ENCODE results near the gene EHD4.

The EHD4 gene

DNA sequence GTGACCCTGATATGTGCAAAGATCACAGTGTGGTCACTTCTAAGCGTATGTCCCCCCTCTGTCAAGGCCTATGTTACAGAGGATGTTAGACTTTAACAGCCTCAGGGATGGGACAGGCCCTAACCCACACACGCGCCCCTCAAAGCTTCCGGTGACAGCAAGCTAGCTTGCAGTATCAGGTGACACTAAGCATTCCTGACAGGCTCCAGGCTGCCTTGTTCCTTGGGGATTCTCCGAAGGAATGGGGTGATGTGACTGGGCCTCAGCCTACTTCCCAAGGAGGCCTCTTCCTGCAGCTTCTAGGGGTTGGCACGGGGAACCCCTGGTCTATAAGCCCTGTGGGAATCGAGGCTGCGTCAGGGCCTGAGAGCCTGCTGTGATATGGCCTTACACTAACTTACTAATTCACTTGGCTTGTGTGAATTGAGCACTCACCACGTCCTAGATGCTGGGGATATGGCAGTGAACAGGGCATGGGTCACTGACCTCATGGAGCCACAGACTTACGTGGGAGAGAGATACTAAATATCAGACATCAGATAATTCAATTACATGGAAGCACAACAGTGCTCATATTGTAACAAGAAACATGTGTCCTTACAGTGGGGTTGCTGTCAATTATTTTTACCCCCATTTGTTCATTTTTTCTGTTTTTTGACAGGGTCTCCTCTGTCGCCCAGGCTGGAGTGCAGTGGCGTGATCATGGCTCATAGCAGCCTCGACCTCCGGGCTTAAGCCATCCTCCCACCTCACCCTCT lies 67.1 kb downstream of the EHD4 start:
- no peaks in the 10 kb centered on the region for H4K20me1 ChIP-seq (ENCODE audit: insufficient read depth, low read length)
- no peak for DNase-seq

DNA sequence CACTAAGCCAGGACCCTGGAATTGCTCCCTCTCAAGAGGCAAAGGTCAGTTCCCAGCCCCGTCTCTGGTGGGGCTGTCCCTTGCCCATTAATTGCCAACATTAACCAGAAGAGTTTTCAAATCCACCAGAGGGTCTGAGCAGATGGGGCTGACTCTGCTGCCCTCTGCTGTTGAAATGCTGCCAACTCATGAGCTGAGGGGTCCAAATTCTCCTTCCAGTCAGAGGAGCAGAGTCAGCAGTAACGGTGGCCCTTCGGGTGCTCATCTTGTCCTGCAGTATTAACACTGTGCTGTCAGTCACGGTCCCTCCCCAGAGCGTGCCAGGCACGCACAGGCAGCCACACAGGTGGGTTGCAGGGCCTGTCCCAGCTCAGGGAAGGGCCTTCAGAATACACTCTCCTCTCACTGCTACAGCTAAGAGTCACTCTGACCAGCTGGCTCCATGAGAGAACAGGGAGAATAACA lies 67.8 kb downstream of the EHD4 start:
- H3K4me1 ChIP-seq (ENCODE audit: insufficient read depth, low read length): peaks cover 7% of the 10 kb centered on the region; the same call in 1 of the 2 replicates

More for the DNA sequence above, 67.1 kb downstream of the EHD4 start:
- Histone ChIP-seq H3K27ac (ENCODE audit: low read length) (no peak overlapping the region), H3K9me3 (ENCODE audit: insufficient read depth, low read length, severe bottlenecking) (peaks cover 14% of the 10 kb centered on the region), H3K4me1 (ENCODE audit: insufficient read depth, low read length) (peaks cover 1% of the 10 kb centered on the region; the same call in 1 of the 2 replicates), H3K4me3 (ENCODE audit: low read depth in 1 of 2, low read length in 2 of 2) (no peak overlapping the region), H3K36me3 (ENCODE audit: insufficient read depth, low read length) (no peaks in the 10 kb centered on the region), H3K27me3 (ENCODE audit: insufficient read depth, low read length, poor library complexity) (no peaks in the 10 kb centered on the region), H3K9ac (ENCODE audit: low read depth, low read length) (no peak overlapping the region), H3K4me2 (ENCODE audit: insufficient read depth, low read length) (no peak overlapping the region), H2AFZ (ENCODE audit: low read depth, low read length) (no peak overlapping the region), H3K79me2 (ENCODE audit: insufficient read depth, low read length) (no peaks in the 10 kb centered on the region)
- 0 out of 3 replicates have a peak, but pooled peaks have one; percentile 8 for ATAC-seq (ENCODE audit: insufficient read depth, low read depth)
- TF ChIP-seq EZH2 (IDR thresholded peaks at IDR 0.05; ENCODE audit: borderline replicate concordance, low read depth, low read length, severe bottlenecking): no peak
- TF ChIP-seq, protein P1, sequence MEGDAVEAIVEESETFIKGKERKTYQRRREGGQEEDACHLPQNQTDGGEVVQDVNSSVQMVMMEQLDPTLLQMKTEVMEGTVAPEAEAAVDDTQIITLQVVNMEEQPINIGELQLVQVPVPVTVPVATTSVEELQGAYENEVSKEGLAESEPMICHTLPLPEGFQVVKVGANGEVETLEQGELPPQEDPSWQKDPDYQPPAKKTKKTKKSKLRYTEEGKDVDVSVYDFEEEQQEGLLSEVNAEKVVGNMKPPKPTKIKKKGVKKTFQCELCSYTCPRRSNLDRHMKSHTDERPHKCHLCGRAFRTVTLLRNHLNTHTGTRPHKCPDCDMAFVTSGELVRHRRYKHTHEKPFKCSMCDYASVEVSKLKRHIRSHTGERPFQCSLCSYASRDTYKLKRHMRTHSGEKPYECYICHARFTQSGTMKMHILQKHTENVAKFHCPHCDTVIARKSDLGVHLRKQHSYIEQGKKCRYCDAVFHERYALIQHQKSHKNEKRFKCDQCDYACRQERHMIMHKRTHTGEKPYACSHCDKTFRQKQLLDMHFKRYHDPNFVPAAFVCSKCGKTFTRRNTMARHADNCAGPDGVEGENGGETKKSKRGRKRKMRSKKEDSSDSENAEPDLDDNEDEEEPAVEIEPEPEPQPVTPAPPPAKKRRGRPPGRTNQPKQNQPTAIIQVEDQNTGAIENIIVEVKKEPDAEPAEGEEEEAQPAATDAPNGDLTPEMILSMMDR (IDR thresholded peaks at IDR 0.05; ENCODE audit: borderline replicate concordance, extremely low read depth, low read length, poor library complexity, severe bottlenecking): no peak

DNA sequence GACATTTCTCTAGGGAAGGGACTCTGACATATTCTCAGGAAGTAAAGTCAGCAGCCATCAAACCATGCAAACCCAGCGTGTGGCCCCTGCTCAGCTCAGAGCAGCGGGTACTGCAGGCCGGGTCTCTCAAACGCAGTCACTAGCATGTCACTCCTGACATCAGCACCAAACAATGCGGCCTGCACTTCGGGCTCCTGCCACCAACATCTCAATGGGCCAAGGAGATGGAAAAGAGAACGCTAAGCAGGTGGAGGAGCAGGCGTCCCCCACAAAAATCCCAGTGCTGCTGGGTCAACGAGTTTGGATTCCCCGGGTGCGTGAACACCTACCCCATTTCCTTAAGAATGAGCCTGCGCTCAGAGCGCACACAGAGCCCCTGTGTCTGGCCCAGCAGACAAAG lies 68.6 kb downstream of the EHD4 start:
- H3K36me3 ChIP-seq (ENCODE audit: insufficient read depth, low read length): no peaks in the 10 kb centered on the region
- no peaks in the 10 kb centered on the region for H4K20me1 ChIP-seq (ENCODE audit: insufficient read depth, low read length)
- ATAC-seq (ENCODE audit: insufficient read depth, low read depth): no peak
- H3K9me3 ChIP-seq (ENCODE audit: insufficient read depth, low read length, severe bottlenecking): peaks cover 14% of the 10 kb centered on the region
- no peak overlapping the region for H3K4me2 ChIP-seq (ENCODE audit: insufficient read depth, low read length)
- no peak overlapping the region for H3K9ac ChIP-seq (ENCODE audit: low read depth, low read length)
- TF ChIP-seq EZH2 (IDR thresholded peaks at IDR 0.05; ENCODE audit: borderline replicate concordance, low read depth, low read length, severe bottlenecking): no peak
- TF ChIP-seq, protein P1 (IDR thresholded peaks at IDR 0.05; ENCODE audit: borderline replicate concordance, extremely low read depth, low read length, poor library complexity, severe bottlenecking): no peak
- DNase-seq: no peak
- H2AFZ ChIP-seq (ENCODE audit: low read depth, low read length): no peak overlapping the region
- no peak overlapping the region for H3K27ac ChIP-seq (ENCODE audit: low read length)
- peaks cover 7% of the 10 kb centered on the region; the same call in 1 of the 2 replicates for H3K4me1 ChIP-seq (ENCODE audit: insufficient read depth, low read length)
- no peak overlapping the region for H3K4me3 ChIP-seq (ENCODE audit: low read depth in 1 of 2, low read length in 2 of 2)
- H3K79me2 ChIP-seq (ENCODE audit: insufficient read depth, low read length): no peaks in the 10 kb centered on the region
- no peaks in the 10 kb centered on the region for H3K27me3 ChIP-seq (ENCODE audit: insufficient read depth, low read length, poor library complexity)

More for the DNA sequence above, 67.8 kb downstream of the EHD4 start:
- H4K20me1 ChIP-seq (ENCODE audit: insufficient read depth, low read length): no peaks in the 10 kb centered on the region
- no peak overlapping the region for H3K27ac ChIP-seq (ENCODE audit: low read length)
- peaks cover 14% of the 10 kb centered on the region for H3K9me3 ChIP-seq (ENCODE audit: insufficient read depth, low read length, severe bottlenecking)
- ATAC-seq (ENCODE audit: insufficient read depth, low read depth) (peak; percentile 85), DNase-seq (peak; percentile 65)
- no peaks in the 10 kb centered on the region for H3K36me3 ChIP-seq (ENCODE audit: insufficient read depth, low read length)
- H3K4me3 ChIP-seq (ENCODE audit: low read depth in 1 of 2, low read length in 2 of 2): no peak overlapping the region
- no peak overlapping the region for H2AFZ ChIP-seq (ENCODE audit: low read depth, low read length)
- no peaks in the 10 kb centered on the region for H3K79me2 ChIP-seq (ENCODE audit: insufficient read depth, low read length)
- TF ChIP-seq, protein P1 (IDR thresholded peaks at IDR 0.05; ENCODE audit: borderline replicate concordance, extremely low read depth, low read length, poor library complexity, severe bottlenecking): peak; percentile 89
- no peak for TF ChIP-seq EZH2 (IDR thresholded peaks at IDR 0.05; ENCODE audit: borderline replicate concordance, low read depth, low read length, severe bottlenecking)
- no peaks in the 10 kb centered on the region for H3K27me3 ChIP-seq (ENCODE audit: insufficient read depth, low read length, poor library complexity)
- H3K4me2 ChIP-seq (ENCODE audit: insufficient read depth, low read length): no peak overlapping the region
- H3K9ac ChIP-seq (ENCODE audit: low read depth, low read length): no peak overlapping the region

All from DND-41 (cell line).